Measurements from ENCODE around the gene AUTS2. TPM values are rescaled to one million over a fixed set of nuclear protein-coding genes. Genes with fewer than 3 reads are reported as not detected.

AUTS2 gene
- polyA plus RNA-seq, 3 donors: 0.08 to 0.35 TPM; not detected in 1

GRCh38 chr7:70706204-70706603, 1107.9 kb downstream of the AUTS2 start:
- intact Hi-C loops (cut with micrococcal nuclease): no loop called here
- H3K27ac Mint-ChIP-seq: no peak overlapping the region

GRCh38 chr7:70706698-70707097, 1108.4 kb downstream of the AUTS2 start:
- Histone ChIP-seq H3K36me3 (replicated peaks in 1 of 2; ENCODE audit: control insufficient read depth in 1 of 2, insufficient read depth in 2 of 2, low read length in 2 of 2) (no peaks in the 10 kb centered on the region), H3K27ac (ENCODE audit: low read depth in 1 of 2, low read length in 2 of 2) (no peak overlapping the region), H2AFZ (ENCODE audit: insufficient read depth, low read depth, low read length, poor library complexity, severe bottlenecking) (no peak overlapping the region), H3K4me1 (ENCODE audit: control insufficient read depth in 1 of 2, insufficient read depth in 2 of 2, low read length in 2 of 2) (no peaks in the 10 kb centered on the region), H3K27me3 (ENCODE audit: control insufficient read depth in 2 of 2, insufficient read depth in 2 of 2, low read length in 2 of 2) (no peaks in the 10 kb centered on the region), H4K20me1 (ENCODE audit: insufficient read depth, low read length) (no peaks in the 10 kb centered on the region), H3K9ac (ENCODE audit: insufficient read depth, low read length, poor library complexity, severe bottlenecking) (no peak overlapping the region), H3K79me2 (ENCODE audit: insufficient read depth, low read length) (no peaks in the 10 kb centered on the region), H3K4me3 (replicated peaks in 1 of 3; ENCODE audit: low read depth in 2 of 3, low read length in 3 of 3) (no peak overlapping the region), H3K4me2 (replicated peaks; ENCODE audit: extremely low read depth, low read length, poor library complexity, severe bottlenecking) (no peak overlapping the region), H3K9me3 (replicated peaks in 1 of 2; ENCODE audit: control insufficient read depth in 1 of 2, insufficient read depth in 1 of 2, low read length in 2 of 2) (no peaks in the 10 kb centered on the region)
- Mint-ChIP-seq H3K4me1 (no peaks in the 10 kb centered on the region), H3K36me3 (no peaks in the 10 kb centered on the region), H3K27ac (no peak overlapping the region), H3K9me3 (no peaks in the 10 kb centered on the region), H3K27me3 (ENCODE audit: low read depth in 3 of 3) (no peaks in the 10 kb centered on the region), H3K4me3 (no peak overlapping the region)
- WGBS (ENCODE audit: insufficient coverage): no CpG with 5 or more reads among the region's 3 CpGs
- no peak for TF ChIP-seq CTCF (IDR thresholded peaks at IDR 0.05)
- intact Hi-C loops (cut with micrococcal nuclease): no loop called here
- no peak for DNase-seq

More at GRCh38 chr7:70706204-70706603, 1107.9 kb downstream of the AUTS2 start:
- Histone ChIP-seq H3K36me3 (replicated peaks in 1 of 2; ENCODE audit: control insufficient read depth in 1 of 2, insufficient read depth in 2 of 2, low read length in 2 of 2) (no peaks in the 10 kb centered on the region), H2AFZ (ENCODE audit: insufficient read depth, low read depth, low read length, poor library complexity, severe bottlenecking) (no peak overlapping the region), H3K9me3 (replicated peaks in 1 of 2; ENCODE audit: control insufficient read depth in 1 of 2, insufficient read depth in 1 of 2, low read length in 2 of 2) (no peaks in the 10 kb centered on the region), H3K9ac (ENCODE audit: insufficient read depth, low read length, poor library complexity, severe bottlenecking) (no peak overlapping the region), H3K79me2 (ENCODE audit: insufficient read depth, low read length) (no peaks in the 10 kb centered on the region), H3K27me3 (ENCODE audit: control insufficient read depth in 2 of 2, insufficient read depth in 2 of 2, low read length in 2 of 2) (no peaks in the 10 kb centered on the region), H3K27ac (ENCODE audit: low read depth in 1 of 2, low read length in 2 of 2) (no peak overlapping the region), H3K4me3 (replicated peaks in 1 of 3; ENCODE audit: low read depth in 2 of 3, low read length in 3 of 3) (no peak overlapping the region), H4K20me1 (ENCODE audit: insufficient read depth, low read length) (no peaks in the 10 kb centered on the region), H3K4me2 (replicated peaks; ENCODE audit: extremely low read depth, low read length, poor library complexity, severe bottlenecking) (no peak overlapping the region), H3K4me1 (ENCODE audit: control insufficient read depth in 1 of 2, insufficient read depth in 2 of 2, low read length in 2 of 2) (no peaks in the 10 kb centered on the region)
- WGBS (ENCODE audit: insufficient coverage): 90% methylated on average over 2 of the region's 4 CpGs
- no peak for TF ChIP-seq CTCF (IDR thresholded peaks at IDR 0.05)
- no peaks in the 10 kb centered on the region for H3K4me1 Mint-ChIP-seq
- H3K4me3 Mint-ChIP-seq: no peak overlapping the region
- H3K36me3 Mint-ChIP-seq: no peaks in the 10 kb centered on the region
- DNase-seq: no peak
- H3K27me3 Mint-ChIP-seq (ENCODE audit: low read depth in 3 of 3): no peaks in the 10 kb centered on the region
- no peaks in the 10 kb centered on the region for H3K9me3 Mint-ChIP-seq

Measured in CD14-positive monocyte (primary cell).